ENCODE data around the gene RNF31.

DNA sequence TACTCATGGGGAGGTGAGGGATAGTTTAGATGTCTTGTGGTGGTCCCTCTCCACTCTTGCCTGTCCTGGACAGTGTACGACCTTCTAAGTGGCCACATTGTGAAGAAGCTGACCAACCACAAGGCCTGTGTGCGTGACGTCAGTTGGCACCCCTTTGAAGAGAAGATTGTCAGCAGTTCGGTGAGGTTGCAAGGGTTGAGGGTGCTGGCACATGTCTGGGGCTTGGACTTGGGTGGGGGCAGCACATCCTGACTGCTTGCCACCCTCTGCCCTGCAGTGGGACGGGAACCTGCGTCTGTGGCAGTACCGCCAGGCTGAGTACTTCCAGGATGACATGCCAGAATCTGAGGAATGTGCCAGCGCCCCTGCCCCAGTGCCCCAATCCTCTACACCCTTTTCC lies 24.4 kb upstream of the RNF31 start:
- TF ChIP-seq GATA2 (IDR thresholded peaks at IDR 0.05; ENCODE audit: low read depth, low read length) (no peak), GATA3 (IDR thresholded peaks at IDR 0.05; ENCODE audit: low read depth, low read length) (no peak)

Data from SH-SY5Y (cell line).